H1 (cell line): ENCODE measurements around the gene RAB3B. TPM values are rescaled to one million over a fixed set of nuclear protein-coding genes. Genes with fewer than 3 reads are reported as not detected.

Experiments
- ASH2L ChIP-seq: fragments of 200-600, 300-600 bp; sonication (generic); IDR thresholded peaks from one replicate; pipeline ENCODE4 v1.7.1; 2017; ENCODE audit warnings: low read length
- CBX8 ChIP-seq: fragments of 300-800, 300-1000 bp; sonication (generic); IDR thresholded peaks from 2 replicates; pipeline ENCODE4 v1.7.1; 2016; ENCODE audit warnings: low read depth, low read length, borderline replicate concordance
- HDAC2 ChIP-seq, 2 experiments: fragments of 300-600 bp in 1 of 2; sonication (generic) in 1 of 2; IDR thresholded peaks; 2 replicates each; pipeline ENCODE4 v1.6.1; 2011 to 2012; ENCODE audit warnings: low read depth in 2 of 2, low read length in 2 of 2, mild to moderate bottlenecking in 2 of 2, moderate library complexity in 2 of 2, borderline replicate concordance in 1 of 2, inconsistent platforms in 1 of 2
- SAP30 ChIP-seq: fragments of 300-600 bp; sonication (generic); IDR thresholded peaks from 2 replicates; pipeline ENCODE4 v1.7.1; 2012; ENCODE audit warnings: low read length, moderate library complexity, mild to moderate bottlenecking, inconsistent platforms; ENCODE audit not compliant: insufficient read depth, insufficient replicate concordance
- SIN3A ChIP-seq, 2 experiments: IDR thresholded peaks in 1 of 2; conservative IDR thresholded peaks in 1 of 2; 2 replicates each; pipeline ENCODE4 v1.6.1; 2011 to 2012; ENCODE audit warnings: low read length in 2 of 2, improper control_type of control experiment in 1 of 2, low read depth in 1 of 2, mild to moderate bottlenecking in 1 of 2
- SP2 ChIP-seq: IDR thresholded peaks from 2 replicates; pipeline ENCODE4 v1.6.1; 2012; ENCODE audit warnings: mild to moderate bottlenecking, low read length, inconsistent platforms
- polyA plus RNA-seq, 7 experiments: library from polyadenylated mRNA; depleted of rRNA in 3 of 7; stranded (reverse) in 5 of 7; unstranded in 2 of 7; fragments of >200 nt in 5 of 7; fragments of 200-250 nt in 2 of 7; gene quantifications; 1 replicate in 5 of 7; 2 replicates in 1 of 7; 4 replicates in 1 of 7; pipeline versions ENCODE4 v1.2.1 to v1.2.3, GENCODE V29; 2011 to 2013; ENCODE audit warnings: missing spikeins in 2 of 7, mixed read lengths in 2 of 7
- total RNA-seq: library from RNA; stranded (reverse); fragmentation: NEBNext Ultra II Directional; extraction: Animal tissue kit (Norgen Biotek cat#: 25700); gene quantifications from 2 replicates; pipeline ENCODE4 v1.2.1, GENCODE V29; 2021
- TF ChIP-seq, protein P1 (sequence below): fragments of 300-600 bp; sonication (generic); IDR thresholded peaks from 2 replicates; pipeline ENCODE4 v1.7.1; 2012; ENCODE audit warnings: low read length, moderate library complexity, mild to moderate bottlenecking, inconsistent platforms; ENCODE audit not compliant: insufficient replicate concordance
- TF ChIP-seq, protein P2 (sequence below): IDR thresholded peaks from 2 replicates; pipeline ENCODE4 v1.6.1; 2012; ENCODE audit warnings: inconsistent platforms

RAB3B gene
- total and polyA plus RNA-seq, 2 of the 8 experiments (the other 6 are each of a cell fraction or from before 2014, with no cell fraction given), result 12.5 to 36.8 TPM

DNA sequence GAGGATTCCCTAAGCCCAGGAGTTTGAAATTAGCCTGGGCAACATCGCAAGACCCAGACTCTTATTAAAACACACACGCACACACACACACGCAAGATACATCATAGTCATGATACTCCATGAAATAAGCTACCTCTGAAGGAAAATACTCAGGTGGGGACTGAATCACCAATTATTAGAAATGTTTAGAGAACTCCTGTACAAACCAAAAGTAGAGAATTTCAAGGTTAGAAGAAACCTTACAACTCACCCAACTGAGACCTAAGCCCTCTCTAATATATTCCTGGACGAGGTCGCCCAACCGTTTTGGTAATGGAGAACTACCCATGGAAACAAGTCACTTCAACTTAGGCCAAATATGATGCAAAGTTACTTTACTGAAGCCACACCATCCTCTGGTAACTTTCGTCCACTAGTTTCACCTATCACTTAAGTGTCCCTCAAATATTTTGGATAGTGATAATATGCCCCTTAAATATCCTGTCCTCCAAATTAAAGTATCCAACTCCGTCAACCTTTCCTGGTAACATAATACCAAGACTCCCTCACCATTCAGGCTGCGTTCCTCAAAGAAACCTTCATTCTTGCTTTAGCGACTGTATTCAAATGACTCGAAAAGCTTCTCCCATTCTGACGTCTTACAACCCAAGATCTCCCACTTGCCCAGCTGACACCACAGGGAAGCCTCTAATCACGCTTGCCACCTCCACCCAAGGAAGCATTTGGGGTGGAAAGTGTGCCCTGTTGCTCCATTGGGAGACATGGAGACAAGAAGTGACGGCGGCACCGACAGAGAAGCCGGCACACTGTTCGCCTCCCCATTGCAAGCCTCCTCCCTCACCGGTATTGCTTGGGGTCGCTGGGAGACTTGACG, 112.8 kb downstream of the RAB3B start (continued):
- TF ChIP-seq, protein P1, sequence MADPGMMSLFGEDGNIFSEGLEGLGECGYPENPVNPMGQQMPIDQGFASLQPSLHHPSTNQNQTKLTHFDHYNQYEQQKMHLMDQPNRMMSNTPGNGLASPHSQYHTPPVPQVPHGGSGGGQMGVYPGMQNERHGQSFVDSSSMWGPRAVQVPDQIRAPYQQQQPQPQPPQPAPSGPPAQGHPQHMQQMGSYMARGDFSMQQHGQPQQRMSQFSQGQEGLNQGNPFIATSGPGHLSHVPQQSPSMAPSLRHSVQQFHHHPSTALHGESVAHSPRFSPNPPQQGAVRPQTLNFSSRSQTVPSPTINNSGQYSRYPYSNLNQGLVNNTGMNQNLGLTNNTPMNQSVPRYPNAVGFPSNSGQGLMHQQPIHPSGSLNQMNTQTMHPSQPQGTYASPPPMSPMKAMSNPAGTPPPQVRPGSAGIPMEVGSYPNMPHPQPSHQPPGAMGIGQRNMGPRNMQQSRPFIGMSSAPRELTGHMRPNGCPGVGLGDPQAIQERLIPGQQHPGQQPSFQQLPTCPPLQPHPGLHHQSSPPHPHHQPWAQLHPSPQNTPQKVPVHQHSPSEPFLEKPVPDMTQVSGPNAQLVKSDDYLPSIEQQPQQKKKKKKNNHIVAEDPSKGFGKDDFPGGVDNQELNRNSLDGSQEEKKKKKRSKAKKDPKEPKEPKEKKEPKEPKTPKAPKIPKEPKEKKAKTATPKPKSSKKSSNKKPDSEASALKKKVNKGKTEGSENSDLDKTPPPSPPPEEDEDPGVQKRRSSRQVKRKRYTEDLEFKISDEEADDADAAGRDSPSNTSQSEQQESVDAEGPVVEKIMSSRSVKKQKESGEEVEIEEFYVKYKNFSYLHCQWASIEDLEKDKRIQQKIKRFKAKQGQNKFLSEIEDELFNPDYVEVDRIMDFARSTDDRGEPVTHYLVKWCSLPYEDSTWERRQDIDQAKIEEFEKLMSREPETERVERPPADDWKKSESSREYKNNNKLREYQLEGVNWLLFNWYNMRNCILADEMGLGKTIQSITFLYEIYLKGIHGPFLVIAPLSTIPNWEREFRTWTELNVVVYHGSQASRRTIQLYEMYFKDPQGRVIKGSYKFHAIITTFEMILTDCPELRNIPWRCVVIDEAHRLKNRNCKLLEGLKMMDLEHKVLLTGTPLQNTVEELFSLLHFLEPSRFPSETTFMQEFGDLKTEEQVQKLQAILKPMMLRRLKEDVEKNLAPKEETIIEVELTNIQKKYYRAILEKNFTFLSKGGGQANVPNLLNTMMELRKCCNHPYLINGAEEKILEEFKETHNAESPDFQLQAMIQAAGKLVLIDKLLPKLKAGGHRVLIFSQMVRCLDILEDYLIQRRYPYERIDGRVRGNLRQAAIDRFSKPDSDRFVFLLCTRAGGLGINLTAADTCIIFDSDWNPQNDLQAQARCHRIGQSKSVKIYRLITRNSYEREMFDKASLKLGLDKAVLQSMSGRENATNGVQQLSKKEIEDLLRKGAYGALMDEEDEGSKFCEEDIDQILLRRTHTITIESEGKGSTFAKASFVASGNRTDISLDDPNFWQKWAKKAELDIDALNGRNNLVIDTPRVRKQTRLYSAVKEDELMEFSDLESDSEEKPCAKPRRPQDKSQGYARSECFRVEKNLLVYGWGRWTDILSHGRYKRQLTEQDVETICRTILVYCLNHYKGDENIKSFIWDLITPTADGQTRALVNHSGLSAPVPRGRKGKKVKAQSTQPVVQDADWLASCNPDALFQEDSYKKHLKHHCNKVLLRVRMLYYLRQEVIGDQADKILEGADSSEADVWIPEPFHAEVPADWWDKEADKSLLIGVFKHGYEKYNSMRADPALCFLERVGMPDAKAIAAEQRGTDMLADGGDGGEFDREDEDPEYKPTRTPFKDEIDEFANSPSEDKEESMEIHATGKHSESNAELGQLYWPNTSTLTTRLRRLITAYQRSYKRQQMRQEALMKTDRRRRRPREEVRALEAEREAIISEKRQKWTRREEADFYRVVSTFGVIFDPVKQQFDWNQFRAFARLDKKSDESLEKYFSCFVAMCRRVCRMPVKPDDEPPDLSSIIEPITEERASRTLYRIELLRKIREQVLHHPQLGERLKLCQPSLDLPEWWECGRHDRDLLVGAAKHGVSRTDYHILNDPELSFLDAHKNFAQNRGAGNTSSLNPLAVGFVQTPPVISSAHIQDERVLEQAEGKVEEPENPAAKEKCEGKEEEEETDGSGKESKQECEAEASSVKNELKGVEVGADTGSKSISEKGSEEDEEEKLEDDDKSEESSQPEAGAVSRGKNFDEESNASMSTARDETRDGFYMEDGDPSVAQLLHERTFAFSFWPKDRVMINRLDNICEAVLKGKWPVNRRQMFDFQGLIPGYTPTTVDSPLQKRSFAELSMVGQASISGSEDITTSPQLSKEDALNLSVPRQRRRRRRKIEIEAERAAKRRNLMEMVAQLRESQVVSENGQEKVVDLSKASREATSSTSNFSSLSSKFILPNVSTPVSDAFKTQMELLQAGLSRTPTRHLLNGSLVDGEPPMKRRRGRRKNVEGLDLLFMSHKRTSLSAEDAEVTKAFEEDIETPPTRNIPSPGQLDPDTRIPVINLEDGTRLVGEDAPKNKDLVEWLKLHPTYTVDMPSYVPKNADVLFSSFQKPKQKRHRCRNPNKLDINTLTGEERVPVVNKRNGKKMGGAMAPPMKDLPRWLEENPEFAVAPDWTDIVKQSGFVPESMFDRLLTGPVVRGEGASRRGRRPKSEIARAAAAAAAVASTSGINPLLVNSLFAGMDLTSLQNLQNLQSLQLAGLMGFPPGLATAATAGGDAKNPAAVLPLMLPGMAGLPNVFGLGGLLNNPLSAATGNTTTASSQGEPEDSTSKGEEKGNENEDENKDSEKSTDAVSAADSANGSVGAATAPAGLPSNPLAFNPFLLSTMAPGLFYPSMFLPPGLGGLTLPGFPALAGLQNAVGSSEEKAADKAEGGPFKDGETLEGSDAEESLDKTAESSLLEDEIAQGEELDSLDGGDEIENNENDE, result no peak
- no peak for TF ChIP-seq ASH2L
- TF ChIP-seq HDAC2 (IDR thresholded peaks at IDR 0.05; ENCODE audit: borderline replicate concordance in 1 of 2, low read depth in 2 of 2, low read length in 2 of 2), result no peak; a peak in 1 of 4 replicates
- TF ChIP-seq, protein P2, sequence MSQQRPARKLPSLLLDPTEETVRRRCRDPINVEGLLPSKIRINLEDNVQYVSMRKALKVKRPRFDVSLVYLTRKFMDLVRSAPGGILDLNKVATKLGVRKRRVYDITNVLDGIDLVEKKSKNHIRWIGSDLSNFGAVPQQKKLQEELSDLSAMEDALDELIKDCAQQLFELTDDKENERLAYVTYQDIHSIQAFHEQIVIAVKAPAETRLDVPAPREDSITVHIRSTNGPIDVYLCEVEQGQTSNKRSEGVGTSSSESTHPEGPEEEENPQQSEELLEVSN, result no peak
- TF ChIP-seq SP2, result no peak
- TF ChIP-seq SAP30, result peak; percentile 84
- TF ChIP-seq CBX8, result no peak
- TF ChIP-seq SIN3A (conservative IDR thresholded peaks at IDR 0.05 in 1 of 2, IDR thresholded peaks at IDR 0.05 in 1 of 2; ENCODE audit: low read depth in 1 of 2, low read length in 2 of 2), result 0 out of 4 replicates have a peak, but pooled peaks have one; percentile 20 to 59
